HG02798 (cell line): ENCODE data around the gene ANKMY2.
"Not testable (repeated sequence)": the region's sequence is repeated elsewhere in the genome, so short reads cannot be mapped to it uniquely, and the experiment has no call there.

Experiments
- ATAC-seq: cut with Tn5 transposase; IDR thresholded peaks from one replicate; pipeline ENCODE4 v1.9.1; 2021; ENCODE audit warnings: mild to moderate bottlenecking; ENCODE audit not compliant: unreplicated experiment, poor library complexity

The ANKMY2 gene

GRCh38 chr7:16660702-16661464 is 15.3 kb upstream of the ANKMY2 start:
- no peak for ATAC-seq

- not testable (repeated sequence) for ATAC-seq
These were observed 14.4 kb upstream of the ANKMY2 start for GRCh38 chr7:16659854-16660497.

- ATAC-seq: no peak
These were observed 12.2 kb upstream of the ANKMY2 start for GRCh38 chr7:16657656-16658279.

- no peak for ATAC-seq
These were observed 10.6 kb upstream of the ANKMY2 start for GRCh38 chr7:16656141-16656540.

- no peak for ATAC-seq
These were observed 9.8 kb upstream of the ANKMY2 start for GRCh38 chr7:16655394-16655793.

- ATAC-seq: no peak
These were observed 7.3 kb upstream of the ANKMY2 start for GRCh38 chr7:16652888-16653287.

- no peak for ATAC-seq
These were observed 6.7 kb upstream of the ANKMY2 start for GRCh38 chr7:16652240-16652583.

GRCh38 chr7:16651396-16652239 is 6.1 kb upstream of the ANKMY2 start:
- ATAC-seq: no peak

GRCh38 chr7:16650266-16650665 is 4.7 kb upstream of the ANKMY2 start:
- no peak for ATAC-seq

- ATAC-seq: no peak
These were observed 3.6 kb upstream of the ANKMY2 start for GRCh38 chr7:16649196-16649595.

GRCh38 chr7:16648551-16648950 is 3.0 kb upstream of the ANKMY2 start:
- no peak for ATAC-seq

GRCh38 chr7:16647435-16647960 is 1.9 kb upstream of the ANKMY2 start:
- no peak for ATAC-seq

- no peak for ATAC-seq
These were observed 1.0 kb upstream of the ANKMY2 start for GRCh38 chr7:16646472-16647072.

- peak; percentile 15 for ATAC-seq
These were observed 640 bp downstream of the ANKMY2 start for GRCh38 chr7:16644636-16645592.

- no peak for ATAC-seq
These were observed 1.4 kb downstream of the ANKMY2 start for GRCh38 chr7:16644157-16644556.

- no peak for ATAC-seq
These were observed 7.0 kb downstream of the ANKMY2 start for GRCh38 chr7:16638282-16639280.

GRCh38 chr7:16637379-16637778 is 8.2 kb downstream of the ANKMY2 start:
- no peak for ATAC-seq
